ENCODE results near the gene ARHGAP12.
A peak's percentile ranks its signal among the peaks of the same experiment; 100 is the strongest.

The ARHGAP12 gene

DNA sequence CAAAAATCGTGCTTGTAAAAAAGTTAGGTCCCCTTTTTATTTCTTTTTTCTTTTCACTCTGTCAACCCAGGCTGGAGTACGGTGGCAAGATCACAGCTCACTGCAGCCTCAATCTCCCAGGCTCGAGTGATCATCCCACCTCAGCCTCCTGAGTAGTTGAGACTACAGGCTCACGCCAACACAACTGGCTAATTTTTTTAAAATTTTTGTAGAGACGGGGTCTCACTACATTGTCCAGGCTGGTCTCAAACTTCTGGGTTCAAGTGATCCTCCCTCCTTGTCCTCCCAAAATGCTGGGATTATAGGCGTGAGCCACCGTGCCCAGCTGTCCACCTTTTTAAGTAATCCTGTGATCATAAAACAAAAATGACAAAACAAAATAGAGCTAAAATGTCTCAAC, 19.4 kb upstream of the ARHGAP12 start:
- DNase-seq (ENCODE audit: low read depth): no peak

DNA sequence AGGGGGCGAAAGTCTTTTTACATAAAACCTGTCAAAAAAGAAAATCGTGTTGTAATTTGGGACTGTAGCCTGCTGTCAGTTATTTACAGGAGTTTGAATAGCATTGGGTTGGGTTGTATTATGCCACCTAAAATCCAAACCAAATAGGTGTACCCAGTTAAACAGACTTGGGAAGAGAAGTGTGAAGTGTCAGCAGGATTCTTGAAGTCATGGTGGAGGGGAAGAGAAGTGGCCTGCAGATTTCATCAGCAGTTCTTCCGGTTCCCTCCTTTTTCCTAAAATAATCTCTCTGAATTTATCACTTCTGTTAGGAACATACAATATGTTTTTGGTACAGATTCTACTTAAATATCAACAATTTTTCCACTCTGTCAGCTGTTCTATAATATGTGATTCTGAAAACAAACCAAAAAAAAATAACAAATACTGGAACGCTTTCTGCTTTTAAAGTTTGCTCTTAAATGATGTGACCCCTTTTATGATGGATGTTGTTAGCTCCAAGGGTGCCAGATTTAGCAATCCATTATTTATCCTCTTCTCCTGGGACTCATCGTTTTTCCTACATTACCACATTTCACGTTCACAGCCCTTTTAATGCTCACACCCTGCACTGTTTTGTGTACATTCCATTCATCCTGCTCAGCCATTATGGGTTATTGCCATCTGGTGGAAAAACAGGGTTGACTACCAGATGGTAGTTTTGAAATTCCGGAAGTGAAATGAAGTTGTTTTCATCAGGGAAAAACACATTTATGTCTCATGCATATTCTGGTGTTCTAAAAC, 18.7 kb upstream of the ARHGAP12 start:
- DNase-seq (ENCODE audit: low read depth): no peak

DNA sequence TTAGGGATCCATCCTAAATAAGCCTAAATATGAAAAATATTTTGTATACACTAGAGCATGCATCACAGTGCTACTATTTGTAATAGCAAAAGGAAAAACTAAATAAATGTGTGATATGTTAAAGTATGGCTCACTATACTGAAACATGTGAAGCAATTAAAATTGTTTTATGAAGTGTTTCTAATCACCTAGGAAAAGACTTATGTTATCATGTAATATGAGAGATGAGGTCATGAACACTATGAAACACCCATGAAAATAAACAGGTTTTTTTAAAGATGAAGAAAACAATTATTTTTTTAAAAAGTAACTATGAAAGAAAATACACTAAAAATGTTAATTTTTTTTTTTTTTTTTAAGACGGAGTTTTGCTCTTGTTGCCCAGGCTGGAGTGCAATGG, 16.8 kb upstream of the ARHGAP12 start:
- no peak for DNase-seq (ENCODE audit: low read depth)

DNA sequence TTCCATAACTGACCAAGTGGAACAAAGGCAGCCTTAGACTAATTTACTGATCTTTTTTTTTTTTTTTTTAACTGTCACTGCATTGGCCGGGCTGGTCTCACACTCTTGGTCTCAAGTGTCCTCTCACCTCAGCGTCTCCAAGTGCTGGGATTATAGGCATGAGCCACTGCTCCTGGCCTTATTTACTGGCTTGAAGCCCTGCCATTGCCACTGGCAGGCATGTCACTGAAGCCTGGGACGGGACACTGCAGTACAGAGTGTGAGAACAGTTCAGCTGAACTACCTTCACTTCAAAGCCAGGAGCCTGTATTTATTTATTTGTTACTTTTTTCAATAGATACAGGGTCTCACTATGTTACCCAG, 15.4 kb upstream of the ARHGAP12 start:
- DNase-seq (ENCODE audit: low read depth): no peak

DNA sequence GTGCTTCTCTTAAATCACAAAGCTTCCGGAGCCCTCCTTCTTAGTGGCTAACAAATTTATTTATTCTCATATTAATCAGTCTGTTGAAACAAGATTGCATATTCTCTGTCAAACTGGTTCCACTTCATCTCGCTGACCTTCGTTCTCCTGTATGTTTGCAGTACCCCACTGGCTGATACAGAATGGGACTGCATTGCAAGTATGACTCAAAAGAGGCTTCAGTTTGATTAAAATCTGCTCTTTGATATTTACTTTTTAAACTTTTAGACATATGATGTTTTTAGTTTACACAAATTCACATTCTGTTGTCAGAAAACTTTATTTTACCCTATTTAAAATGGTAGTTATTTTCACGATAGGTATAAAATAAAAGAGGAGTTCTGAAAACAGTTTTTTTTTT, 14.3 kb upstream of the ARHGAP12 start:
- no peak for DNase-seq (ENCODE audit: low read depth)

DNA sequence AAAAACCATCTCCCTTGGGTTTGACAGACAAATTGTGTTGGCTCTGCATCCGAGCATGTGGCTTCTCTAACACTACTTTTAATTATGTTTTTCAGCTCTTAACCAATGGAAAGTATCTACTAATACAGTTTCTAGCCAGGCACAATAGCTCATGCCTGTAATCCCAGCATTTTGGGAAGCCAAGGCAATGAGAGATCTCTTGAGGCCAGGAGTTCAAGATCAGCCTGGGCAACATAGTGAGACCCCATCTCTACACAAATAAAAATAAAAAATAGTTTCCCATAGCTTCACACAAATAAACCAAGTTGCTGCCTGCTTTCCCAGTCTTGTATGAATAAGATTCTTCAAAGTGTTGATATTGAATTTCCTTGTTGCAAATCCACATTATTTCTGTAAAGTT, 13.8 kb upstream of the ARHGAP12 start:
- DNase-seq (ENCODE audit: low read depth): no peak

DNA sequence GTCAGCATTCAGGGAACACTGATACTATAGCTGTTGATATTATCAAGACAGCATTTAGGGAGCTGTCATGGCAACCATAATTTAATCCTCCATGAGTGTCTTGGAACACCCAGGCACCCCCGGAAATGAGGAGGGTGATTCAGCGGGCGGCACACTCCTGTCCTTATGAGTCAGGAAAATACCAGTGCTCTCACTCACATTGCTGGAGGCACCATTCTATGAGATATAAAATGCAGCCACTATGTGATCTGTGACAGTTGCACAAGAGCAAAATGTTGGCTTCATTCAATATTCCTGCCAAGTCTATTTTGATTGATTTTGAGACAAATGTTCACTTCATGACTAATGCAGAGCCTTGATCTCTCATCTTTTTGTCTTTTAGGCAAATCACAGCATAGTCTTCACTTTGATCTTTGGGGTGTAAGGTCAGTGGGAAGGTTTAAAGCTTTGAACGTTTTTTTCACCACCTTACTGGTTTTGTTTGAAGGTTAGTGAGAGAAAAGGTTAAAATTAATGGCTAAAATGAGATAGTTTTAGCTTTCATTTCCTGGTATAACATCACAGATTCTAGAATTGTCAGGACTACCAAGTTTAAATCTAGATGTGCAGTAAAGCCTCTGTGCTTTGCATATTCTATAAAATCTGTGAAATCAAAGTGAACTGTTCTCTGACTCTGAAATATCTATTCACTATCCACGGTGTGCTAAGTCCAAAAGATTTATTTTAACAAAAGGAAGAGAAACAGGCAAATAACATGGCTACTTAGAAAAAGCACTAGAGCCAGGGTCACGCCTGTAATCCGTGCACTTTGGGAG, 12.4 kb upstream of the ARHGAP12 start:
- DNase-seq (ENCODE audit: low read depth): no peak

DNA sequence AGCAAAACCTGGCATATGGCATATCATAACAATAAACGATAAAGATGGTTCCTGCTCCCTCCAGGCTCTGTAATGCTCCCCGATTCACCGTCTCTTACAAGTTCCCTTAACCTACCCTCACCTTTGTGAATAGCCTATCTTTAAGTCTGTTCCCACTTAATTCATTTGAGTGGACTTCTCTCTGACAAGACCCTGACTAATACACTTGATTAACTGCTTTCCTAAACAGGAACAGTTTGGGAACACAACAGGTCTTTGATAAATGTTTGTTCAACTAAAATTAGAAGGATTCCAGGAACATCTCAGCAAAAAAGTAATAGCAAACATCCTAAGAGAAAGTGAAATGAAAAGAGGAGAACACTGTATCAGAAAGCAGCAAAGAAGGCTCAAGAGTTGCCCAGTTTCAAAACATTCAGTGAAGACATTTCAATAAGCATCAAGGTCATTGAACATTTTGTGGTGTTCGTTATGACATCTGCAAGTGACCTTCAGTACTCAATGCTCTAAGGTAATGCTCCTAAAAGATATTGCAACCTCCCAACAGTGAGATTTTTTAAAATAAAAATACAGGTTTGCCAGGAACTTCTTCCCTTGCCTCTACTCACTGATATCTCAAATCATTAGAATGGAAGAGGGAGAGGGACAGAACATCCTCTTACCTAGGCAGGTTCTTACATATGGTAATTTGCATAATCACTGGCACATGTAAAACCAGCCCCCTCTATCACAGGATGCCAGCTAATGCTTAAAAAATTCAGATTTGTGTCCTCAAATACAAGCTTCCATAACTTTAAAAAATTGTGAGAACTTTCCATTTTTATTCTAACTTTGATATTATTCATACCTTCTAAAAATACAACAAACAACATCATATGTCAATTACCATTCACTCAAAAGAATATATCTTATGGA, 11.4 kb upstream of the ARHGAP12 start:
- DNase-seq (ENCODE audit: low read depth): no peak

DNA sequence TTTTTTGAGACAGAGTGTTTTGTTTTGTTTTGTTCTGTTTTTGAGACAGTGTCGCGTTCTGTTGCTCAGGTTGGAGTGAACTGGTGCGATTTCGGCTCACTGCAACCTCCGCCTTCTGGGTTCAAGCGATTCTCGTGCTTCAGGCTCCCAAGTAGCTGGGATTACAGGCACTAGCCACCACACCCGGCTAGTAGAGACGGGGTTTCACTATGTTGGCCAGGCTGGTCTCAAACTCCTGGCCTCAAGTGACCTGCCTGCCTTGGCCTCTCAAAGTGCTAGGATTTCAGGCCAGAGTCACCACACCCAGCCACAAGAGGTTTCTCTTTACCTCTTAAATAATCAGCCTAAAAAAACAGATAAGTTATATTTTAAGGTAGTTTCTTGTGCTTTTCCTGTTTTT, 8.7 kb upstream of the ARHGAP12 start:
- DNase-seq (ENCODE audit: low read depth): no peak

DNA sequence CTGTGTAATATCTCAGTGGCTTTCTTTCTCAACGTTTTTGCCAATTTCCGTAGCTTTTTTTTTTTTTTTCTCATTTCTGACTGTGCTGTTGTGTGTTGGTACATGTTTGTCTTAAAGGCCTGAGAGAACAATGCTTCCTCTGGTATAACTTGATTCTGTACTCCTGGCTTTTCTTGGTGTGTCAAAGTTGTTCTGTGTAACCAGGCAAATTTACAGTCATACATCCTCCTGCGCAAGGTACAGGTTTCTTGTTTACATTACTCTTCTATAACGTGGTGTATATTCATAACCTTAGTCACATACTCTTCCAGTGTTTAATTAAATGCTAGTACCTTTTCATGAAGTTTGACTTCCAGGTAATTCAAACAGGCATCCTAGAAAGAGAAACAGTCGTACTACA, 8.3 kb upstream of the ARHGAP12 start:
- DNase-seq (ENCODE audit: low read depth): no peak

DNA sequence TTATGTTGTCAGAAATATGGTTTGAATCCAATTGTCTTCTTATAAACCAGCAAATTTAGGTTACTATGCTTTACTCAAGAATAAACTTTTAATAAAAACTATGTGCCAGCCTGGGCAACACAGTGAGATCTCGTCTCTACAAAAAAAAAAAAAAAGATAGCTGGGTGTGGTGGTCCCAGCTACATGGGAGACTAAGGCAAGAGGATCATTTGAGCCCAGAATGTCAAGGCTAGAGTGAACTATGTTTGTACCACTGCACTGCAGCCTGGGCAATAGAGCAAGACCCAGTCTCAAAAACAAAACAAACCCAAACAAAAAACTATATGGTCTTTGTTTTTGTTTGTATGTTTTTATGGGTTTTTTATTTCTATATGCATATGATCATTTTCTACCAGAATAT, 7.5 kb upstream of the ARHGAP12 start:
- DNase-seq (ENCODE audit: low read depth): no peak

DNA sequence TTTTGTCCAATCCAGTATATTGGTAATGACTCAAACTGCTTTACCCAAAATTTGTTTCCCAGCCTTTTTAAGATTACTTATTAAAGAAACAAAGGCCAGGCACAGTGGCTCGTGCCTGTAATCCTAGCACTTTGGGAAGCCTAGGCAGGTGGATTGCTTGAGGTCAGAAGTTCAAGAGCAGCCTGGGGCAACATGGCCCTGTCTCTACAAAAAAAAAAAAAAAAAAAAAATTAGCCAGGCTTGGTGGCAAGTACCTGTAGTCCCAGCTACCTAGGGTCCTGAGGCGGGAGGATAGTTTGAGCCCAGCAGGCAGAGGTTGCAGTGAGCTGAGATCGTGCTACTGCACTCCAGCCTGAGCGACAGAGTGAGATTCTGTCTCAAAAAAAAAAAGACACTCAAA, 7.0 kb upstream of the ARHGAP12 start:
- DNase-seq (ENCODE audit: low read depth): no peak

DNA sequence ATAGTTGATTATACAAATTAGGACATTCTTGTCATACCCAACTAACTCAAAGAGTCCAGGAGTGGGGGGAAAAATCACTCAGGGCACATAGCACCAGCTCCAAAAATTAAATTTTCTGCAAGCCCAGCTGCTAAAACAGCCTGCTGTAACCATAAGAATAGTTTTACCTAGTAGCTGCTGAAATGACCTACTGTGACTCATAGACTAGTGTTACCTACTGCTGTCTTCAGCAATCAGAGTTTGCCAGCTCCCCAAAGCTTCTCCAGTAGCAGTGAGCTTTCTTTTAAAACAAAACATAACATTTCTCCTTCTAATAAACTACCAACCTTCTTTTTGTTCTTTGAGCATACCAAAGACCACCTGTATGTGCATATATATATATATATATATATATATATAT, 4.2 kb upstream of the ARHGAP12 start:
- no peak for DNase-seq (ENCODE audit: low read depth)

DNA sequence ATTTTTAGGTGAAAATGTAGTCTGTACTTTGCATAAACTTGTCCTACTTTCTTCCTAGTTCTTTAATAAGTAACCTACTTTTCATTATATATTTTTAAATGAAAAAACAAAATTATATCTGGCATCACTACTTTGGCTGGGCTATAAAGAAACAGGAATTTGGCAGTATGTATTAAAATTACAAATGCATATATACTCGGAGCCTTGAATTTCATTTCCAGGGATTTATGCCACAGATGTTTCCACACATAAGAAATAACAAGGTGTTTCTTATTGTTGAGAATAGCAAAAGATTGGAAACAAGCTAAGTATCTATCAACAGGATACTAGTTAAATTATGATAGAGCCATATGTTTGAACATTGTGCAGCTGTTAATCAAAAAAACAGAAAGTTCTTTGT, 2.2 kb upstream of the ARHGAP12 start:
- no peak for DNase-seq (ENCODE audit: low read depth)

DNA sequence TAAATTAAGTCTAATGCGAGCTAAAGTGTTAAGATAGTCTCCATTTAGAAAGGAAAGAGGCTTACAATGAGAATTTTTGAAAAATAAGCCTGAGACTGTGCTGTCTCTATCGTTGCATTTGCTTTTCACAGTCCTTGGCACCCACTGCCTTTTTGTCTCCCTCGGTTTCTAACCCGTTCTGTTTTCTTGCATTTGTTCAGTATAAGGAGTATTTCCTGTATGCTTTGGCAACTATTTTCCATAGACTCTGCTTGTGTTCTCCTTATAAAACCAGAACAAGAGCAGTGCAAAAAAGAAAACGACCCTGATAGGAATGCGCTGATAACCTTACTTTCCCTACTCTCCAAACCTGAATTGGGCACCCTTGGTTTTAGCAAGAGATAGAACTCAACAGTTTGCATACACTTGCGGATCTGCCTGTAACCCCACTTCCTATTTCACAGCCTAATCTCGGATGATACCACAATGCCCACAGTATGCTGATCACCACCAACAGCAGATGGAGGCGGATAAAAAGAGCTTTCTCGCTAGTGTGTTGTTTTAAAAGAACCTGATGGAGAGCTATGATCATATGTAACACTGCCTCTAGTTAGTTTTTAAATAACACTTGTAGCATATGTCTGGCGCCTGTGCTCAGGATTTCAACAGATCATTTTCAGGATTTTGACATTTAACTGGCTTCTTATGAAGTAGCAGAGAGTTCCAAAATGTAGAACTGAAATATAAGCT, 1.6 kb upstream of the ARHGAP12 start:
- no peak for DNase-seq (ENCODE audit: low read depth)

DNA sequence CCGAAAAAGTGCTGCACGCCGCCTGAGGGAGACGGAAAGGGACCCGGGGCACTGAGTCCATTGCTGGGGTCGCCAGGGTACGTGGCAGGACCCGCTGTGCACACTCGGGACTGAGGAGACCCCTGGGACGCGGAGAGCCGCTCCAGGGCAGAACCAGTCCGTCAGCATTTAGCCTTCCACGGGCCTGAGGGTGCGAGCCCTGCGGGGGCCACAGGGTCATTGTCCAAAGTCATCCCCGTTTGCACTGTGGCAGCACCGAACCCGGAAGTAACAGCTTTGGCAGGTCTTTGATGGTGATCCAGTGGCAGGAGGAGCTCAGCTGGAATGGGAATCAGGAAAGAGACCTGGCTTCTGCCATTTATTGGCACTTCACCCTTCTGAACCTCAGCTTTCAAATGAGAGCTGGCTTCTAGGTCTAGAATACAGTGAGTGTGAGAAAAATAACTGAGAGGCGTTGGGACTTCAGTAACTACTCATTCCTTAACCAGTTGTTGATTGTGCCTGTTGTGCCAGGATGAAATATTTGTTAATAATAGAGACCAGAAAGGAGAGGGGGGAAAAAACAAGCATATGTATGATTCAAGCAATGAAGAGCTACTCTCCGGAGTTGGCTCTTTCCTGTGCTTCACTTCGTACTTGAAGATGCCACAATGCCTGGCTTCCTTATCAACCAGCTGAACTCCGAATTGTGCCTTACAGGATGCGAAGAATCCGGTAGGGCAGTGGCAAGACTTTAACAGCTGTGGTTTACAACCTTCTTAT, 811 bp upstream of the ARHGAP12 start:
- no peak for DNase-seq (ENCODE audit: low read depth)

DNA sequence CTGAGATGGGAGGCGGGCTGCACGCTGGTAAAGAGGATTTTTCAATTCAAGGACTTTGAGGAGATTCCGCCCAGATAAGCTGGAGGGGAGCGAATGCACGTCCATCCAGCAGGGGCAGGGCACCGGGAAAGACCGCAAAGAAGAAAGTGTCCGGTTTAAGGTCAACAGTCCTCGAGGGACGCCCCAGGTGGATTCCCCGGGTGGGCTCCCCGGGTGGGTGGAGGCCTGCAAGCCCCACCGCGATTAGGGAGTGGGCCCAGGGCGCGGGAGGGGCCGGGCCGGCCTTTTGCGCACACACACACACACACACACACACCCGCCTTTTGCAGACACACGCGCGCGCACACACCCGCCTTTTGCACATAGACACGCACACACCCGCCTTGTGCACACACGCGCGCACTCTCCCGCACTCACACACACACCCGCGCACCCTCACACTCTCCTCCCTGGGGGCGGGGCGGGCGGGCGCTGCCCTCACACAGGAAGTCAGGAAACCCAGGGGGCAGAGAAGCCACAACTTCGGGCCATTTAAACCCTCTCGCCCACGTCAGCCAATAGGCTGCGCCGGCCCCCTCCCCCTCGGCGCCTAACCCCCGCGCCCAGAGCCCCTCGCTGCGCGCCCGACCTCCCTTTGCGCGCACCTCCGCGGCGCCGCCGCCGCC, 615 bp downstream of the ARHGAP12 start:
- DNase-seq (ENCODE audit: low read depth): peak; percentile 37

DNA sequence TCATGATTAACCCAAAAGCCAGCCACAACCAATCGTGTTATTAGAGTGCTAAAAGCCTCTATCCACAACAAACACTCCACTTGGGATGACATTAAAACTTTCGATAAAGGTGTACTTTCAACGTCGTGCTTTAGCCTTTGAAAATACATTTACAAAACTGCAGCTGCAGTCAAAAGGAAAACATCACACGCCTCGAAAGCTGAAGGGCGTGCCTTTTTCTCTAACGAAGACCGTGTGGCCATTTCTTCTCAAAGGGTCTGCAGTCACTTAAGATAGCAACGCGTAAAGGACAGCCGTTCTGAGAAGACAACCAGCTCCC, 1.1 kb downstream of the ARHGAP12 start:
- DNase-seq (ENCODE audit: low read depth): no peak

DNA sequence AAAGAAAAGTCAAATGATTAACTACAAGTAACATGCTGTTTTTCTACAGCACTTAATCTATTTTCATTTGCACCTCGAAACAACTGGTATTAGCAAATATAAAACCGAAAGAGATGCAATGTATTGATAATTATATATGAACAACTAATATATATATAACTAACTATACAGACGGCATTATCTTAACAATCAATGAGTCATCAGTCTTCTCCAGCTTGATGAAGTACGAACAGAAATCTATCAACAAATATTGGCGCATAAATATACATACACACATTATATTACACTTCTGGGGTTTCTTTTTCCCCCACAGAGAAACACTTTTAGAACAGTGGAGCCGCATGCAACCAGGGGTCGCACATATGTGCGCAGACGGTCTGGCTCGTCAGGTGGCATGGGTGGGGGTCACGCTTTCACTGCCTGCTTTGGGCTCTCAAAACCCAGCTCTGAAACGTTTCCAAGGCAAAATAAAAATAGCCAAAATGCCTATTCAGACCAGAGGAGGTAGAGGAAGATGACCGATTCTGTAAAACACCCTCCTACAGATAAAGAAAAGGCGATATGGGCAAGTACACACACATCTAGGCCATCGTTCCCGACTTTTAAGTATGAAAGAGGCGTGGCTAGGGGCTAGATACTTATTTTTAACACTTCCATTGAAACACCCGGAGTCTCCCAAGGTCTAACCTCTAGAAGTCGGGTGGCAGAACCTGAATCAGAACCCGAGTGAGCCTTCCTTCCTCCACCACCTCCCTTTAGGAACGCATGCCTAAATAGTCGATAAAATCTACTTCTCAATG, 1.7 kb downstream of the ARHGAP12 start:
- no peak for DNase-seq (ENCODE audit: low read depth)

DNA sequence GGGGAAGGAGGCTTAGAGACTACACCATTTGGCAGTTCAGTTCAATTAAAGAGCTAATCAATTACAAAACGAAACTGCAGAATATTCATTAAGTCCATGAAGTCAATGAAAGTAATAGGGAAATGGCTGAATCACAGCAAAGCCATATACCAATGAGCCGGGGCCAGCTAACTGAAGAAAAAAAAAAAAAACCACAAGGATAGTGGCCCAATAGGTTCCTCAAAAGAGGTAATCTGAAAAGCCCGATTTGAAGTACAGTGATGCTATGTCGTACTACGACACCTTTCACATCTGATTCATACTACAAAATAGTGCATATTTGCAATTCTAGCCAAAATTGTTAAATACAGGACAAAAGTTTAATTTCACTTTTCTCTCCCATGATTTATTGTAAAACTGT, 2.5 kb downstream of the ARHGAP12 start:
- no peak for DNase-seq (ENCODE audit: low read depth)

Data from T follicular helper cell (primary cell).